ENCODE results near the gene ZNF213. TPM values are rescaled to one million over a fixed set of nuclear protein-coding genes. Genes with fewer than 3 reads are reported as not detected.

ZNF213 gene
- total RNA-seq, 1 experiment from 2014 or later = 12.3 TPM

GRCh38 chr16:3118846-3119245 lies 16.0 kb upstream of the ZNF213 start:
- CTCF ChIA-PET = no interaction called here
- POLR2A ChIA-PET = no interaction called here

DNA sequence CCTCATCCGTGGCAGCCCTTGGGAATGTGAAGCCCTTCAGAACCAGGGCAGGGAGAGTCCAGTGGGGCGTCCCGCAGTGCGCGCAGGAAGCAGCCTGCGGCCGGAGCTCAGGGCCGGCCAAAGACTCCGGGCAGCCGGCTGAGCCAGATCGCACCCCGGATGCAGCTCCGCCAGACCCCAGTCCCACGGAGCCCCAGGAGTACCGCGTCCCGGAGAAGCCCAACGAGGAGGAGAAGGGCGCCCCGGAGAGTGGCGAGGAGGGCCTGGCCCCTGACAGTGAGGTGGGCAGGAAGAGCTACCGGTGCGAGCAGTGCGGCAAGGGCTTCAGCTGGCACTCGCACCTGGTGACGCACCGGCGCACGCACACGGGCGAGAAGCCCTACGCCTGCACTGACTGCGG lies 15.5 kb upstream of the ZNF213 start:
- POLR2A ChIA-PET = no interaction called here
- H3K4me1 ChIP-seq (ENCODE audit: control insufficient read depth, insufficient read depth, low read length) = no peaks in the 10 kb centered on the region

More at GRCh38 chr16:3118846-3119245, 16.0 kb upstream of the ZNF213 start:
- TF ChIP-seq POLR2AphosphoS5 (IDR thresholded peaks at IDR 0.05; ENCODE audit: low read depth, low read length) (no peak), CTCF (IDR thresholded peaks at IDR 0.05) (no peak), TCF7L2 (IDR thresholded peaks at IDR 0.05; ENCODE audit: low read depth, low read length) (no peak), SIN3A (IDR thresholded peaks at IDR 0.05; ENCODE audit: borderline replicate concordance, insufficient read depth, low read depth, low read length) (no peak)
- TF ChIP-seq, protein P1, sequence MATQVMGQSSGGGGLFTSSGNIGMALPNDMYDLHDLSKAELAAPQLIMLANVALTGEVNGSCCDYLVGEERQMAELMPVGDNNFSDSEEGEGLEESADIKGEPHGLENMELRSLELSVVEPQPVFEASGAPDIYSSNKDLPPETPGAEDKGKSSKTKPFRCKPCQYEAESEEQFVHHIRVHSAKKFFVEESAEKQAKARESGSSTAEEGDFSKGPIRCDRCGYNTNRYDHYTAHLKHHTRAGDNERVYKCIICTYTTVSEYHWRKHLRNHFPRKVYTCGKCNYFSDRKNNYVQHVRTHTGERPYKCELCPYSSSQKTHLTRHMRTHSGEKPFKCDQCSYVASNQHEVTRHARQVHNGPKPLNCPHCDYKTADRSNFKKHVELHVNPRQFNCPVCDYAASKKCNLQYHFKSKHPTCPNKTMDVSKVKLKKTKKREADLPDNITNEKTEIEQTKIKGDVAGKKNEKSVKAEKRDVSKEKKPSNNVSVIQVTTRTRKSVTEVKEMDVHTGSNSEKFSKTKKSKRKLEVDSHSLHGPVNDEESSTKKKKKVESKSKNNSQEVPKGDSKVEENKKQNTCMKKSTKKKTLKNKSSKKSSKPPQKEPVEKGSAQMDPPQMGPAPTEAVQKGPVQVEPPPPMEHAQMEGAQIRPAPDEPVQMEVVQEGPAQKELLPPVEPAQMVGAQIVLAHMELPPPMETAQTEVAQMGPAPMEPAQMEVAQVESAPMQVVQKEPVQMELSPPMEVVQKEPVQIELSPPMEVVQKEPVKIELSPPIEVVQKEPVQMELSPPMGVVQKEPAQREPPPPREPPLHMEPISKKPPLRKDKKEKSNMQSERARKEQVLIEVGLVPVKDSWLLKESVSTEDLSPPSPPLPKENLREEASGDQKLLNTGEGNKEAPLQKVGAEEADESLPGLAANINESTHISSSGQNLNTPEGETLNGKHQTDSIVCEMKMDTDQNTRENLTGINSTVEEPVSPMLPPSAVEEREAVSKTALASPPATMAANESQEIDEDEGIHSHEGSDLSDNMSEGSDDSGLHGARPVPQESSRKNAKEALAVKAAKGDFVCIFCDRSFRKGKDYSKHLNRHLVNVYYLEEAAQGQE (IDR thresholded peaks at IDR 0.05; ENCODE audit: insufficient read depth in 1 of 2, low read depth in 2 of 2, low read length in 1 of 2) = no peak
- intact Hi-C loops (cut with micrococcal nuclease; ENCODE audit: unreplicated experiment) = no loop called here
- Histone ChIP-seq H3K9me3 (ENCODE audit: control insufficient read depth, insufficient read depth, low read depth, low read length) (no peaks in the 10 kb centered on the region), H3K27ac (ENCODE audit: low read length) (no peak overlapping the region), H3K36me3 (ENCODE audit: control insufficient read depth, insufficient read depth, low read length) (no peaks in the 10 kb centered on the region), H3K4me3 (ENCODE audit: low read depth in 2 of 2, low read length in 2 of 2) (no peak overlapping the region), H3K27me3 (ENCODE audit: control insufficient read depth, insufficient read depth, low read length) (no peaks in the 10 kb centered on the region), H3K4me1 (ENCODE audit: control insufficient read depth, insufficient read depth, low read length) (peaks cover 3% of the 10 kb centered on the region; the same call in 1 of the 2 replicates)
- in situ Hi-C loops (cut with HindIII; ENCODE audit: low pct_unique_long_range_greater_than_20kb, low sequenced_read_pairs) = no loop called here
- no TSS peak for BruUV-seq (replicated peaks)
- no peak for DNase-seq (ENCODE audit: low read depth, low spot score)
- no peak for ATAC-seq

More for the DNA sequence above, 15.5 kb upstream of the ZNF213 start:
- Histone ChIP-seq H3K36me3 (ENCODE audit: control insufficient read depth, insufficient read depth, low read length) (no peaks in the 10 kb centered on the region), H3K27ac (ENCODE audit: low read length) (no peak overlapping the region), H3K4me3 (ENCODE audit: low read depth in 2 of 2, low read length in 2 of 2) (no peak overlapping the region), H3K27me3 (ENCODE audit: control insufficient read depth, insufficient read depth, low read length) (no peaks in the 10 kb centered on the region), H3K9me3 (ENCODE audit: control insufficient read depth, insufficient read depth, low read depth, low read length) (no peaks in the 10 kb centered on the region)
- CTCF ChIA-PET = no interaction called here
- in situ Hi-C loops (cut with HindIII; ENCODE audit: low pct_unique_long_range_greater_than_20kb, low sequenced_read_pairs) = no loop called here
- no peak for DNase-seq (ENCODE audit: low read depth, low spot score)
- TSS peak; percentile 46 for BruUV-seq (replicated peaks)
- TF ChIP-seq, protein P1 (IDR thresholded peaks at IDR 0.05; ENCODE audit: insufficient read depth in 1 of 2, low read depth in 2 of 2, low read length in 1 of 2) = no peak
- intact Hi-C loops (cut with micrococcal nuclease; ENCODE audit: unreplicated experiment) = no loop called here
- no peak for ATAC-seq

Measured in Panc1 (cell line).